GM12864 (cell line): Measurements from ENCODE around the gene RPA1.

ENCODE experiments used
- DNase-seq: peaks from one replicate; pipeline ENCODE4 v3.0.0-alpha.2; 2011; ENCODE audit warnings: low read depth
- H3K4me3 ChIP-seq: 2 replicates; pipeline ENCODE4 v1.5.1; 2011; ENCODE audit warnings: mild to moderate bottlenecking, low read depth, low read length, control low read depth
- CTCF ChIP-seq: IDR thresholded peaks from 2 replicates; pipeline ENCODE4 v1.5.1; 2011; ENCODE audit warnings: low read depth, mild to moderate bottlenecking, moderate library complexity, low read length, control low read depth, inconsistent platforms; ENCODE audit errors: missing control alignments

Gene RPA1

GRCh38 chr17:1928976-1929375 lies 99.2 kb downstream of the RPA1 start:
- DNase-seq = no peak
- H3K4me3 ChIP-seq = no peak overlapping the region
- TF ChIP-seq CTCF = no peak

GRCh38 chr17:1930337-1930645 lies 100.5 kb downstream of the RPA1 start:
- DNase-seq = no peak
- no peak overlapping the region for H3K4me3 ChIP-seq
- TF ChIP-seq CTCF = no peak

GRCh38 chr17:1931844-1932579 lies 102.2 kb downstream of the RPA1 start:
- no peak overlapping the region for H3K4me3 ChIP-seq
- DNase-seq = no peak
- no peak for TF ChIP-seq CTCF

GRCh38 chr17:1933875-1934715 lies 104.3 kb downstream of the RPA1 start:
- H3K4me3 ChIP-seq = no peak overlapping the region
- TF ChIP-seq CTCF = no peak
- DNase-seq = no peak

- TF ChIP-seq CTCF = no peak
- H3K4me3 ChIP-seq = no peak overlapping the region
- DNase-seq = no peak
Observed at GRCh38 chr17:1934901-1935300, 105.1 kb downstream of the RPA1 start.

GRCh38 chr17:1936766-1937165 lies 107.0 kb downstream of the RPA1 start:
- no peak for TF ChIP-seq CTCF
- DNase-seq = no peak
- H3K4me3 ChIP-seq = no peak overlapping the region

- H3K4me3 ChIP-seq = no peak overlapping the region
- TF ChIP-seq CTCF = no peak
- DNase-seq = no peak
Observed at GRCh38 chr17:1937461-1937860, 107.7 kb downstream of the RPA1 start.
